SK-N-SH (cell line): Measurements from ENCODE around the gene SH3GL2. TPM values are rescaled to one million over a fixed set of nuclear protein-coding genes. Genes with fewer than 3 reads are reported as not detected.

Experiments
- CTCF ChIA-PET: fragments of 300-600, 350-600 bp; formaldehyde crosslinking; extraction: SDS; loops from one replicate; lab custom pipeline; 2021; lab: Yijun Ruan, JAX
- POLR2A ChIA-PET: fragments of 350-600 bp; sonication (Branson Sonifier 250); formaldehyde crosslinking; extraction: SDS; loops from one replicate; lab custom pipeline; 2020; ENCODE audit warnings: antibody characterized with exemption, inconsistent platforms; lab: Yijun Ruan, JAX
- DNase-seq: peaks from one replicate; pipeline ENCODE4 v3.0.0; 2012
- H2AFZ ChIP-seq: fragments of 200-600 bp; sonication (generic); 2 replicates; pipeline ENCODE4 v1.8.1; 2016; ENCODE audit warnings: antibody characterized with exemption, mild to moderate bottlenecking, low read depth
- H3F3A ChIP-seq: fragments of 200-600 bp; sonication (generic); replicated peaks from 2 replicates; pipeline ENCODE3; 2016; ENCODE audit warnings: antibody characterized with exemption, mild to moderate bottlenecking; ENCODE audit not compliant: insufficient read depth
- H3K27ac ChIP-seq, 2 experiments: fragments of 200-500 bp in 1 of 2; fragments of 200-600 bp in 1 of 2; sonication (Bioruptor generic) in 1 of 2; sonication (generic), shearing (Covaris generic) in 1 of 2; 2 replicates each; pipeline versions ENCODE4 v1.5.1 to v1.6.1; 2014 to 2016; ENCODE audit warnings: low read depth in 2 of 2, inconsistent platforms in 1 of 2, low read length in 1 of 2, mild to moderate bottlenecking in 1 of 2, mixed read lengths in 1 of 2
- H3K27me3 ChIP-seq: fragments of 200-600 bp; sonication (generic), shearing (Covaris generic); 2 replicates; pipeline ENCODE4 v1.6.1; 2016; ENCODE audit warnings: mixed run types; ENCODE audit not compliant: insufficient read depth
- H3K36me3 ChIP-seq, 2 experiments: fragments of 200-500 bp in 1 of 2; fragments of 200-600 bp in 1 of 2; sonication (Bioruptor generic) in 1 of 2; sonication (generic) in 1 of 2; replicated peaks in 1 of 2; 2 replicates each; pipeline versions ENCODE3 to v1.5.1; 2014 to 2016; ENCODE audit warnings: low read length in 1 of 2, mild to moderate bottlenecking in 1 of 2; ENCODE audit not compliant: insufficient read depth in 2 of 2, control insufficient read depth in 1 of 2
- H3K4me1 ChIP-seq, 2 experiments: fragments of 200-500 bp in 1 of 2; fragments of 200-600 bp in 1 of 2; sonication (Bioruptor generic) in 1 of 2; sonication (generic), shearing (Covaris generic) in 1 of 2; 2 replicates each; pipeline versions ENCODE4 v1.5.1 to v1.6.1; 2014 to 2016; ENCODE audit warnings: low read depth in 1 of 2, low read length in 1 of 2, mixed run types in 1 of 2; ENCODE audit not compliant: insufficient read depth in 2 of 2, control insufficient read depth in 1 of 2
- H3K4me2 ChIP-seq: fragments of 200-600 bp; sonication (generic), shearing (Covaris generic); 2 replicates; pipeline ENCODE4 v1.6.1; 2017; ENCODE audit warnings: mixed run types
- H3K4me3 ChIP-seq, 2 experiments: fragments of 200-500 bp in 1 of 2; fragments of 200-600 bp in 1 of 2; sonication (Bioruptor generic) in 1 of 2; sonication (generic), shearing (Covaris generic) in 1 of 2; 2 replicates each; pipeline versions ENCODE4 v1.5.1 to v1.8.1; 2014 to 2016; ENCODE audit warnings: low read depth in 2 of 2, inconsistent platforms in 1 of 2, low read length in 1 of 2, mild to moderate bottlenecking in 1 of 2, mixed read lengths in 1 of 2, moderate library complexity in 1 of 2
- H3K79me2 ChIP-seq: fragments of 200-600 bp; sonication (generic); 2 replicates; pipeline ENCODE4 v1.8.1; 2017; ENCODE audit warnings: mild to moderate bottlenecking; ENCODE audit not compliant: insufficient read depth
- H3K9ac ChIP-seq: fragments of 200-600 bp; sonication (generic); 2 replicates; pipeline ENCODE4 v1.6.1; 2017; ENCODE audit warnings: mixed run types
- H3K9me2 ChIP-seq: fragments of 200-600 bp; sonication (generic); 2 replicates; pipeline ENCODE4 v1.6.1; 2017; ENCODE audit warnings: mixed run types
- H3K9me3 ChIP-seq: fragments of 200-600 bp; sonication (generic); 2 replicates; pipeline ENCODE4 v1.6.1; 2017; ENCODE audit warnings: mixed run types, mild to moderate bottlenecking, moderate library complexity
- H4K20me1 ChIP-seq: fragments of 200-600 bp; sonication (generic); 2 replicates; pipeline ENCODE4 v1.6.1; 2017; ENCODE audit warnings: mild to moderate bottlenecking, mixed run types; ENCODE audit not compliant: insufficient read depth
- CHD2 ChIP-seq: fragments of 150-350 bp; IDR thresholded peaks from 2 replicates; pipeline ENCODE4 v1.6.1; 2018; ENCODE audit warnings: low read length; ENCODE audit not compliant: partially characterized antibody
- ELF1 ChIP-seq: IDR thresholded peaks from 2 replicates; pipeline ENCODE4 v1.4.0; 2012
- EZH2phosphoT487 ChIP-seq: fragments of 200-600 bp; sonication (generic); IDR thresholded peaks from 2 replicates; pipeline ENCODE4 v1.6.1; 2017; ENCODE audit warnings: low read depth, mixed run types, mild to moderate bottlenecking, antibody characterized with exemption, moderate library complexity, borderline replicate concordance
- FOSL2 ChIP-seq: IDR thresholded peaks from 2 replicates; pipeline ENCODE4 v1.4.0; 2012; ENCODE audit warnings: low read depth, mild to moderate bottlenecking, moderate library complexity, borderline replicate concordance
- FOXM1 ChIP-seq: IDR thresholded peaks from 2 replicates; pipeline ENCODE4 v1.4.0; 2012; ENCODE audit warnings: low read depth, mild to moderate bottlenecking
- GABPA ChIP-seq: IDR thresholded peaks from 2 replicates; pipeline ENCODE4 v1.4.0; 2012; ENCODE audit warnings: low read depth, mild to moderate bottlenecking
- MEF2A ChIP-seq: IDR thresholded peaks from 2 replicates; pipeline ENCODE4 v1.4.0; 2012; ENCODE audit warnings: low read depth, borderline replicate concordance
- POLR2AphosphoS5 ChIP-seq: IDR thresholded peaks from 2 replicates; pipeline ENCODE4 v1.6.1; 2012; ENCODE audit warnings: low read depth, low read length
- RAD21 ChIP-seq: IDR thresholded peaks from 2 replicates; pipeline ENCODE4 v1.6.1; 2012; ENCODE audit warnings: mild to moderate bottlenecking, low read length
- REST ChIP-seq: IDR thresholded peaks from 2 replicates; pipeline ENCODE4 v1.6.1; 2012; ENCODE audit warnings: mild to moderate bottlenecking, low read depth, low read length, moderate library complexity
- SIN3A ChIP-seq: IDR thresholded peaks from 2 replicates; pipeline ENCODE4 v1.6.1; 2012; ENCODE audit warnings: low read depth, mild to moderate bottlenecking, low read length, moderate library complexity, borderline replicate concordance
- TAF1 ChIP-seq: IDR thresholded peaks from 2 replicates; pipeline ENCODE4 v1.6.1; 2012; ENCODE audit warnings: low read depth, mild to moderate bottlenecking, low read length, moderate library complexity, borderline replicate concordance
- TCF12 ChIP-seq: IDR thresholded peaks from 2 replicates; pipeline ENCODE4 v1.4.0; 2012
- YY1 ChIP-seq: IDR thresholded peaks from 2 replicates; pipeline ENCODE4 v1.4.0; 2012; ENCODE audit warnings: low read depth, mild to moderate bottlenecking
- WGBS: methylation state at CpG from one replicate; pipeline ENCODE4 v1.1.6; 2017; ENCODE audit warnings: low lambda C conversion rate; 5-methylcytosine and 5-hydroxymethylcytosine counted together
- polyA plus RNA-seq, 3 experiments: library from polyadenylated mRNA; depleted of rRNA; stranded (reverse); fragments of >200 nt; gene quantifications; 2 replicates each; pipeline ENCODE4 v1.2.3, GENCODE V29; 2012

The SH3GL2 gene
- polyA plus RNA-seq, 1 of the 3 experiments (the other 2 are of a cell fraction): 0.05 TPM

GRCh38 chr9:17614903-17615302 is 36.0 kb downstream of the SH3GL2 start:
- Histone ChIP-seq H3K4me1 (no peaks in the 10 kb centered on the region), H3K4me3 (no peak overlapping the region), H2AFZ (no peak overlapping the region), H3K27me3 (peaks cover 3% of the 10 kb centered on the region; the same call in 1 of the 2 replicates), H3K79me2 (no peaks in the 10 kb centered on the region), H3K36me3 (no peaks in the 10 kb centered on the region), H3K9ac (no peak overlapping the region), H3K9me3 (no peaks in the 10 kb centered on the region), H3K4me2 (no peak overlapping the region), H4K20me1 (no peaks in the 10 kb centered on the region), H3K9me2 (no peaks in the 10 kb centered on the region), H3F3A (no peaks in the 10 kb centered on the region), H3K27ac (no peak overlapping the region)
- CTCF ChIA-PET: no interaction called here
- WGBS: 69% methylated on average over 2 of the region's 4 CpGs
- no peak for DNase-seq
- POLR2A ChIA-PET: no interaction called here
- TF ChIP-seq CHD2 (no peak), ELF1 (no peak), GABPA (no peak), POLR2AphosphoS5 (no peak), TCF12 (no peak), REST (no peak), MEF2A (no peak)

GRCh38 chr9:17622141-17622540 is 43.3 kb downstream of the SH3GL2 start:
- Histone ChIP-seq H3K9me2 (no peaks in the 10 kb centered on the region), H3K4me3 (no peak overlapping the region), H3F3A (no peaks in the 10 kb centered on the region), H3K27me3 (no peaks in the 10 kb centered on the region), H4K20me1 (no peaks in the 10 kb centered on the region), H3K27ac (no peak overlapping the region), H2AFZ (no peak overlapping the region), H3K9ac (no peak overlapping the region), H3K4me2 (no peak overlapping the region), H3K79me2 (no peaks in the 10 kb centered on the region), H3K9me3 (no peaks in the 10 kb centered on the region), H3K36me3 (no peaks in the 10 kb centered on the region), H3K4me1 (no peaks in the 10 kb centered on the region)
- TF ChIP-seq RAD21: no peak
- no peak for TF ChIP-seq SIN3A
- TF ChIP-seq FOXM1: no peak
- TF ChIP-seq REST: no peak
- TF ChIP-seq EZH2phosphoT487: no peak
- TF ChIP-seq TAF1: no peak
- TF ChIP-seq YY1: no peak
- TF ChIP-seq FOSL2: no peak
- DNase-seq: no peak
- POLR2A ChIA-PET: no interaction called here
- CTCF ChIA-PET: no interaction called here
- WGBS: 20% methylated on average over 4 of the region's 4 CpGs
